Neural progenitor cell (in vitro differentiated cells): ENCODE measurements around the gene PFN1. TPM values are rescaled to one million over a fixed set of nuclear protein-coding genes. Genes with fewer than 3 reads are reported as not detected.

Experiments
- DNase-seq: peaks from one replicate; pipeline ENCODE4 v3.0.0-alpha.2; 2016; ENCODE audit warnings: low spot score
- H2AFZ ChIP-seq: fragments of 200-600 bp; sonication (generic); replicated peaks from 2 replicates; pipeline ENCODE4 v1.6.1; 2016; ENCODE audit warnings: antibody characterized with exemption
- H3F3A ChIP-seq: fragments of 200-600 bp; sonication (generic); 2 replicates; pipeline ENCODE4 v1.6.1; 2016; ENCODE audit warnings: antibody characterized with exemption, low read depth
- H3K27ac ChIP-seq: fragments of 200-600 bp; sonication (generic); 2 replicates; pipeline ENCODE4 v1.5.1; 2016; ENCODE audit warnings: mild to moderate bottlenecking
- H3K27me3 ChIP-seq: fragments of 200-600 bp; sonication (generic); 2 replicates; pipeline ENCODE4 v1.6.1; 2016; ENCODE audit warnings: mild to moderate bottlenecking, moderate library complexity
- H3K36me3 ChIP-seq: fragments of 200-600 bp; sonication (generic); 2 replicates; pipeline ENCODE4 v1.5.1; 2016
- H3K4me1 ChIP-seq: fragments of 200-600 bp; sonication (generic); 2 replicates; pipeline ENCODE4 v1.6.1; 2016; ENCODE audit warnings: mixed run types
- H3K4me2 ChIP-seq: fragments of 200-600 bp; sonication (generic); 2 replicates; pipeline ENCODE4 v1.6.1; 2016
- H3K4me3 ChIP-seq: fragments of 200-600 bp; sonication (generic); 2 replicates; pipeline ENCODE4 v1.5.1; 2016
- H3K79me2 ChIP-seq: fragments of 200-600 bp; sonication (generic); 2 replicates; pipeline ENCODE4 v1.6.1; 2016; ENCODE audit warnings: low read depth
- H3K9ac ChIP-seq: fragments of 200-600 bp; sonication (generic); 2 replicates; pipeline ENCODE4 v1.6.1; 2016
- H3K9me3 ChIP-seq: fragments of 200-600 bp; sonication (generic); 2 replicates; pipeline ENCODE4 v1.5.1; 2016; ENCODE audit warnings: low read depth
- H4K20me1 ChIP-seq: fragments of 200-600 bp; sonication (generic); 2 replicates; pipeline ENCODE4 v1.6.1; 2016; ENCODE audit warnings: low read depth
- H3K27ac Mint-ChIP-seq: 3 replicates; pipeline ENCODE4 v1.8.0; 2021; ENCODE audit warnings: mixed read lengths
- H3K27me3 Mint-ChIP-seq: 2 replicates; pipeline ENCODE4 v1.8.0; 2022; ENCODE audit warnings: low read depth, mild to moderate bottlenecking, inconsistent platforms, moderate library complexity, mixed read lengths; ENCODE audit not compliant: insufficient read depth
- H3K36me3 Mint-ChIP-seq: 3 replicates; pipeline ENCODE4 v1.8.0; 2021; ENCODE audit warnings: mixed read lengths
- H3K4me1 Mint-ChIP-seq: 3 replicates; pipeline ENCODE4 v1.8.0; 2021; ENCODE audit warnings: mixed read lengths
- H3K4me3 Mint-ChIP-seq: 3 replicates; pipeline ENCODE4 v1.8.0; 2021; ENCODE audit warnings: mild to moderate bottlenecking, moderate library complexity, mixed read lengths
- H3K9me3 Mint-ChIP-seq: 3 replicates; pipeline ENCODE4 v1.8.0; 2020; ENCODE audit warnings: mixed read lengths
- CTCF ChIP-seq: fragments of 200-600 bp; sonication (generic); IDR thresholded peaks from 2 replicates; pipeline ENCODE4 v1.5.1; 2017; ENCODE audit warnings: antibody characterized with exemption, mild to moderate bottlenecking
- EZH2 ChIP-seq: fragments of 200-600 bp; sonication (generic); IDR thresholded peaks from 2 replicates; pipeline ENCODE4 v1.6.1; 2017; ENCODE audit warnings: antibody characterized with exemption, mild to moderate bottlenecking, moderate library complexity
- EZH2phosphoT487 ChIP-seq: fragments of 200-600 bp; sonication (generic); IDR thresholded peaks from 2 replicates; pipeline ENCODE4 v1.6.1; 2017; ENCODE audit warnings: antibody characterized with exemption
- total RNA-seq: library from RNA; depleted of rRNA; stranded (reverse); fragments of >200 nt; gene quantifications from 2 replicates; pipeline ENCODE4 v1.2.3, GENCODE V29; 2015; ENCODE audit warnings: low replicate concordance

PFN1 gene
- total RNA-seq, 1 donor from 2014 or later: 203 TPM

GRCh38 chr17:4969551-4970173, 21.3 kb upstream of the PFN1 start:
- H4K20me1 ChIP-seq: peaks cover 40% of the 10 kb centered on the region
- H3K36me3 ChIP-seq: no peaks in the 10 kb centered on the region
- no peak overlapping the region for H2AFZ ChIP-seq
- no peak overlapping the region for H3K27ac ChIP-seq
- Mint-ChIP-seq H3K36me3 (peaks cover 23% of the 10 kb centered on the region), H3K9me3 (peaks cover 7% of the 10 kb centered on the region), H3K27ac (no peak overlapping the region), H3K4me3 (no peak overlapping the region), H3K27me3 (peaks cover 8% of the 10 kb centered on the region), H3K4me1 (peaks cover 34% of the 10 kb centered on the region)
- peak overlapping the region; percentile 65 for H3K4me3 ChIP-seq
- H3K4me1 ChIP-seq: peaks cover 14% of the 10 kb centered on the region
- peak overlapping the region; percentile 95 for H3K4me2 ChIP-seq
- no peak overlapping the region for H3K9ac ChIP-seq
- no peaks in the 10 kb centered on the region for H3K9me3 ChIP-seq
- DNase-seq: no peak
- H3K79me2 ChIP-seq: peaks cover 35% of the 10 kb centered on the region
- TF ChIP-seq CTCF (no peak), EZH2 (no peak), EZH2phosphoT487 (no peak)
- H3F3A ChIP-seq: peaks cover 31% of the 10 kb centered on the region
- H3K27me3 ChIP-seq: peaks cover 12% of the 10 kb centered on the region

GRCh38 chr17:4969047-4969550, 20.8 kb upstream of the PFN1 start:
- no peak overlapping the region for H2AFZ ChIP-seq
- Mint-ChIP-seq H3K9me3 (peaks cover 7% of the 10 kb centered on the region), H3K27ac (no peak overlapping the region)

DNA sequence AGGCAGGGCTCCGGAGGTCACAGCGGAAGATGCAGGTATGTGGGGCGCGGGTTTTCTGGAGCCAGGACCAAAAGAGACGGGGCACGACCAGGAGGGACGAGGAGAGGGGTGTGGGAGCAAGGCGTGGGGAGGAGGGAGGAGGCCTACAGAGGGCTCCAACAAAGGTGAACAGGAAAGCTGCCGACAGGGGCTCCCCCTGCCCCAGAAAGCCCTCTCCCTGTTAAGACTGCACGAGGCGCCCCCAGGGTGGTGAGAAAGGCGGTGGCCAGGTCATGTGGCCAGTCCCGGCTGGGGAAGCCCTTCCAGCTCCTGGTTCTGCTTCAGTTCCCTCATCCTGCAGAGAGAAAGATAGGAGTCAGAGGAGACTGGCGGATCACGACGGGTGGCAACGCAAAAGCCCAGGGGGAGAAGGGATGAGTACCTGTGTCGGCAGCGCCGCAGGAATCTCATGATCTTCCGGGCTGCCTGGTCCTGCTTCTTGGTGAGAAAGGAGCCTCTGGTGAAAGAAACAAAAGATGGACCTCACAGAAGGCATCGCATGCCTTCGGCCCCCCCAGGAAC, 20.2 kb upstream of the PFN1 start:
- TF ChIP-seq CTCF (no peak), EZH2phosphoT487 (no peak), EZH2 (no peak)
- Histone ChIP-seq H3K4me2 (peak overlapping the region; percentile 95), H3K4me1 (peaks cover 14% of the 10 kb centered on the region), H2AFZ (peak overlapping the region; percentile 35), H3K27ac (peak overlapping the region; percentile 73), H3K4me3 (peak overlapping the region; percentile 65), H3K9ac (peak overlapping the region; percentile 43), H3K9me3 (no peaks in the 10 kb centered on the region), H3K27me3 (peaks cover 7% of the 10 kb centered on the region), H4K20me1 (peaks cover 39% of the 10 kb centered on the region), H3K36me3 (no peaks in the 10 kb centered on the region), H3F3A (peaks cover 31% of the 10 kb centered on the region), H3K79me2 (peaks cover 38% of the 10 kb centered on the region)
- Mint-ChIP-seq H3K4me3 (no peak overlapping the region), H3K27ac (no peak overlapping the region), H3K27me3 (peaks cover 8% of the 10 kb centered on the region), H3K4me1 (peaks cover 32% of the 10 kb centered on the region), H3K9me3 (peaks cover 7% of the 10 kb centered on the region), H3K36me3 (peaks cover 23% of the 10 kb centered on the region)
- peak; percentile 60 for DNase-seq

More at GRCh38 chr17:4969047-4969550, 20.8 kb upstream of the PFN1 start:
- peaks cover 31% of the 10 kb centered on the region for H3F3A ChIP-seq
- no peaks in the 10 kb centered on the region for H3K9me3 ChIP-seq
- peak overlapping the region; percentile 95 for H3K4me2 ChIP-seq
- peaks cover 23% of the 10 kb centered on the region for H3K36me3 Mint-ChIP-seq
- H3K4me3 Mint-ChIP-seq: no peak overlapping the region
- peaks cover 14% of the 10 kb centered on the region for H3K4me1 ChIP-seq
- peak overlapping the region; percentile 65 for H3K4me3 ChIP-seq
- H3K9ac ChIP-seq: peak overlapping the region; percentile 43
- peaks cover 8% of the 10 kb centered on the region for H3K27me3 Mint-ChIP-seq
- peaks cover 38% of the 10 kb centered on the region for H3K79me2 ChIP-seq
- H3K4me1 Mint-ChIP-seq: peaks cover 34% of the 10 kb centered on the region
- no peak overlapping the region for H3K27ac ChIP-seq
- DNase-seq: no peak
- no peak for TF ChIP-seq CTCF
- H3K27me3 ChIP-seq: peaks cover 7% of the 10 kb centered on the region
- peaks cover 40% of the 10 kb centered on the region for H4K20me1 ChIP-seq
- no peaks in the 10 kb centered on the region for H3K36me3 ChIP-seq
